Activated CD4-positive, alpha-beta T cell treated with anti-CD3 and anti-CD28 coated beads, Interleukin-2, amount 10 ng/mL, durations not matched to agents 24 days and 14 days (primary cell): ENCODE results near the gene CTDP1. TPM values are rescaled to one million over a fixed set of nuclear protein-coding genes. Genes with fewer than 3 reads are reported as not detected.
A peak's percentile ranks its signal among the peaks of the same experiment; 100 is the strongest.

Experiments used
- DNase-seq: peaks from one replicate; pipeline ENCODE4 v3.0.0; 2022
- H3K27ac Mint-ChIP-seq: one replicate; pipeline ENCODE4 v1.8.0; 2022; ENCODE audit warnings: mild to moderate bottlenecking, mixed read lengths
- H3K27me3 Mint-ChIP-seq: one replicate; pipeline ENCODE4 v1.8.0; 2022; ENCODE audit warnings: mixed read lengths
- H3K36me3 Mint-ChIP-seq: one replicate; pipeline ENCODE4 v1.8.0; 2022; ENCODE audit warnings: low read depth, mild to moderate bottlenecking, mixed read lengths
- H3K4me1 Mint-ChIP-seq: one replicate; pipeline ENCODE4 v1.8.0; 2021; ENCODE audit warnings: mixed read lengths
- H3K4me3 Mint-ChIP-seq: one replicate; pipeline ENCODE4 v1.8.0; 2022; ENCODE audit warnings: mild to moderate bottlenecking, moderate library complexity, mixed read lengths
- H3K9me3 Mint-ChIP-seq: one replicate; pipeline ENCODE4 v1.8.0; 2021; ENCODE audit warnings: mixed read lengths
- intact Hi-C: fragments of 100-400 bp; cut with micrococcal nuclease; formaldehyde crosslinking; loops from one replicate; pipeline ENCODE4 v1.15.1; 2023
- total RNA-seq: library from RNA; stranded (reverse); gene quantifications from 2 replicates; pipeline ENCODE4 v1.2.3, GENCODE V29; 2022

Gene CTDP1, protein sequence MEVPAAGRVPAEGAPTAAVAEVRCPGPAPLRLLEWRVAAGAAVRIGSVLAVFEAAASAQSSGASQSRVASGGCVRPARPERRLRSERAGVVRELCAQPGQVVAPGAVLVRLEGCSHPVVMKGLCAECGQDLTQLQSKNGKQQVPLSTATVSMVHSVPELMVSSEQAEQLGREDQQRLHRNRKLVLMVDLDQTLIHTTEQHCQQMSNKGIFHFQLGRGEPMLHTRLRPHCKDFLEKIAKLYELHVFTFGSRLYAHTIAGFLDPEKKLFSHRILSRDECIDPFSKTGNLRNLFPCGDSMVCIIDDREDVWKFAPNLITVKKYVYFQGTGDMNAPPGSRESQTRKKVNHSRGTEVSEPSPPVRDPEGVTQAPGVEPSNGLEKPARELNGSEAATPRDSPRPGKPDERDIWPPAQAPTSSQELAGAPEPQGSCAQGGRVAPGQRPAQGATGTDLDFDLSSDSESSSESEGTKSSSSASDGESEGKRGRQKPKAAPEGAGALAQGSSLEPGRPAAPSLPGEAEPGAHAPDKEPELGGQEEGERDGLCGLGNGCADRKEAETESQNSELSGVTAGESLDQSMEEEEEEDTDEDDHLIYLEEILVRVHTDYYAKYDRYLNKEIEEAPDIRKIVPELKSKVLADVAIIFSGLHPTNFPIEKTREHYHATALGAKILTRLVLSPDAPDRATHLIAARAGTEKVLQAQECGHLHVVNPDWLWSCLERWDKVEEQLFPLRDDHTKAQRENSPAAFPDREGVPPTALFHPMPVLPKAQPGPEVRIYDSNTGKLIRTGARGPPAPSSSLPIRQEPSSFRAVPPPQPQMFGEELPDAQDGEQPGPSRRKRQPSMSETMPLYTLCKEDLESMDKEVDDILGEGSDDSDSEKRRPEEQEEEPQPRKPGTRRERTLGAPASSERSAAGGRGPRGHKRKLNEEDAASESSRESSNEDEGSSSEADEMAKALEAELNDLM
- 41.2 and 45.5 TPM in 2 replicates for total RNA-seq

DNA sequence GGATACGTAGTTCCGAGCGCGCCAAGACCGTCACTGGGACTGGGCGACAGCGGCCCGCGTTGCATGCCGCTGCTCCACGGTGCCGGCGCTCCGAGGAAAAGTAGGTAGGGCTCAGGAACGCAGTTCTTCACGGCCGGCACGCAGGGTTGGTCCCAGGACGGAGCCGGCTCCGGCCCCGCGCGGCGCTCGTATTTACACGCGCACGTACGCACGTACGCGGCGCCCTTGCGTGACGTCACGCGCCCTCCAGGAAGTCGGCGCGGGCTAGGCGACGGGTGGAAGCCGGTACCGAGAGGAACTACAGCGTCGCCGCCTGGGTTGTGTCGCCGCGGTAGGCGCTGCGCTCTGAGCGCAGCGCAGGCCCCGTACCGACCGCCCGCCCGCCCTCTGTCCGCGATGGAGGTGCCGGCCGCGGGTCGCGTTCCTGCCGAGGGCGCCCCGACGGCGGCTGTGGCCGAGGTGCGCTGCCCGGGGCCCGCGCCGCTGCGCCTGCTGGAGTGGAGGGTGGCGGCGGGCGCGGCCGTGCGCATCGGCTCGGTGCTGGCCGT, at the start of gene CTDP1:
Gene CTDP1, plus strand, starts transcription at position 252 of the 548 bp plus-strand sequence. Its CDS starts 145 bp downstream, at position 397.
- intact Hi-C loops = loop anchor here (1.0 to 5.0 kb wide), 6 partner anchors 156 to 430 kb away; partner anchors contain the start of genes ADNP2, NFATC1, RBFA and SLC66A2
- no peaks in the 10 kb centered on the region for H3K9me3 Mint-ChIP-seq
- H3K36me3 Mint-ChIP-seq = peaks cover 35% of the 10 kb centered on the region
- DNase-seq = peak; percentile 96
- H3K27me3 Mint-ChIP-seq = peaks cover 4% of the 10 kb centered on the region
- peaks cover 58% of the 10 kb centered on the region for H3K4me1 Mint-ChIP-seq
- H3K4me3 Mint-ChIP-seq = peak within 1 kb of the TSS; percentile 93
- H3K27ac Mint-ChIP-seq = peak within 1 kb of the TSS; percentile 99

GRCh38 chr18:79630281-79631095, 49.1 kb upstream of the CTDP1 start:
- intact Hi-C loops = no loop called here
- H3K9me3 Mint-ChIP-seq = peaks cover 9% of the 10 kb centered on the region
- DNase-seq = no peak
- H3K27ac Mint-ChIP-seq = no peak overlapping the region
- no peak overlapping the region for H3K4me3 Mint-ChIP-seq
- H3K36me3 Mint-ChIP-seq = no peaks in the 10 kb centered on the region
- peaks cover 2% of the 10 kb centered on the region for H3K27me3 Mint-ChIP-seq
- H3K4me1 Mint-ChIP-seq = peaks cover 7% of the 10 kb centered on the region

- peaks cover 7% of the 10 kb centered on the region for H3K4me1 Mint-ChIP-seq
- DNase-seq = no peak
- H3K36me3 Mint-ChIP-seq = no peaks in the 10 kb centered on the region
- H3K27ac Mint-ChIP-seq = no peak overlapping the region
- intact Hi-C loops = no loop called here
- H3K27me3 Mint-ChIP-seq = peaks cover under 1% of the 10 kb centered on the region
- H3K4me3 Mint-ChIP-seq = no peak overlapping the region
- peaks cover 9% of the 10 kb centered on the region for H3K9me3 Mint-ChIP-seq
Observed at GRCh38 chr18:79631096-79631507, 48.5 kb upstream of the CTDP1 start.

GRCh38 chr18:79631761-79632446, 47.7 kb upstream of the CTDP1 start:
- Mint-ChIP-seq H3K27me3 (peaks cover 5% of the 10 kb centered on the region), H3K27ac (peak overlapping the region; percentile 19), H3K36me3 (no peaks in the 10 kb centered on the region), H3K4me3 (no peak overlapping the region), H3K9me3 (peaks cover 9% of the 10 kb centered on the region), H3K4me1 (peaks cover 7% of the 10 kb centered on the region)
- DNase-seq = no peak
- intact Hi-C loops = no loop called here

- Mint-ChIP-seq H3K9me3 (peaks cover 9% of the 10 kb centered on the region), H3K36me3 (no peaks in the 10 kb centered on the region), H3K4me1 (peaks cover 7% of the 10 kb centered on the region), H3K4me3 (no peak overlapping the region), H3K27ac (no peak overlapping the region), H3K27me3 (peaks cover 9% of the 10 kb centered on the region)
- no peak for DNase-seq
- intact Hi-C loops = no loop called here
Observed at GRCh38 chr18:79632765-79633164, 46.8 kb upstream of the CTDP1 start.

DNA sequence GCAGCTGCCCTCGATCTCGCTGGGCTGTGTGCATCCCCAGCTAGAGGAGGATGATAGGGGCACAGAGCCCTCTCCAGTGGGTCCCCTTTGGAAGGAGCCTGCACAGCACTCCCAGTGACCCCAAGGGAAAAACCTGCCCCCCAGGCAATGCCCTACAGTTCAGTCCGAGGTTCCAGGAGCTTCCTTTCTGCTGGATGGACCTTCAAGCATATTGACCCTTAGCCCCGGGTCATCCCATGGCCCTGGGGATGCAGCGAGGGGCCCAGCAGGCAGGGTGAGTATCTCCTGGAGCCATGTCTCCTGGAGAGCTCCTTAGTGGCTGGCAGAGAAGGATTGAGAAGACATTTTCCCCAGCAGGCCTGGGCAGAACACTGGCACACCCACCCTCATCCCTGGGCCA, 45.4 kb upstream of the CTDP1 start:
- Mint-ChIP-seq H3K4me1 (peaks cover 7% of the 10 kb centered on the region), H3K27me3 (peaks cover 13% of the 10 kb centered on the region), H3K9me3 (peaks cover 9% of the 10 kb centered on the region), H3K27ac (peak overlapping the region; percentile 58), H3K4me3 (no peak overlapping the region), H3K36me3 (no peaks in the 10 kb centered on the region)
- DNase-seq = no peak
- intact Hi-C loops = no loop called here

GRCh38 chr18:79634593-79635426, 44.8 kb upstream of the CTDP1 start:
- peaks cover 7% of the 10 kb centered on the region for H3K4me1 Mint-ChIP-seq
- no peak overlapping the region for H3K27ac Mint-ChIP-seq
- no peak for DNase-seq
- no peaks in the 10 kb centered on the region for H3K36me3 Mint-ChIP-seq
- H3K27me3 Mint-ChIP-seq = peaks cover 13% of the 10 kb centered on the region
- intact Hi-C loops = no loop called here
- H3K9me3 Mint-ChIP-seq = peaks cover 9% of the 10 kb centered on the region
- no peak overlapping the region for H3K4me3 Mint-ChIP-seq

DNA sequence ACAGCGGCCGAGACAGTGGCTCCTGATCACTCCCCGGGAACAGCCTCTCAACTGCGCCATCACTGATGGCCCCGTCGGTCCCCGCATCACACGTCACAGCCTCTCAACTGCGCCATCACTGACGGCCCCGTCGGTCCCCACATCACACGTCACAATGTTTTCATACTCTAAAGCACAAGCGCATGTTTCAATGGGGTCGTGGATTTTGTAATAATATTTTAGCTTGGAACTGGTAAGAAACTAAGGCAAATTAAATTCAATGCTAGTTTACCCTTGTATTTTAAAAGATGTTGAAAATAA, 44.2 kb upstream of the CTDP1 start:
- Mint-ChIP-seq H3K36me3 (no peaks in the 10 kb centered on the region), H3K4me1 (peaks cover 7% of the 10 kb centered on the region), H3K4me3 (no peak overlapping the region), H3K27me3 (peaks cover 13% of the 10 kb centered on the region), H3K27ac (no peak overlapping the region), H3K9me3 (peaks cover 9% of the 10 kb centered on the region)
- intact Hi-C loops = no loop called here
- no peak for DNase-seq

DNA sequence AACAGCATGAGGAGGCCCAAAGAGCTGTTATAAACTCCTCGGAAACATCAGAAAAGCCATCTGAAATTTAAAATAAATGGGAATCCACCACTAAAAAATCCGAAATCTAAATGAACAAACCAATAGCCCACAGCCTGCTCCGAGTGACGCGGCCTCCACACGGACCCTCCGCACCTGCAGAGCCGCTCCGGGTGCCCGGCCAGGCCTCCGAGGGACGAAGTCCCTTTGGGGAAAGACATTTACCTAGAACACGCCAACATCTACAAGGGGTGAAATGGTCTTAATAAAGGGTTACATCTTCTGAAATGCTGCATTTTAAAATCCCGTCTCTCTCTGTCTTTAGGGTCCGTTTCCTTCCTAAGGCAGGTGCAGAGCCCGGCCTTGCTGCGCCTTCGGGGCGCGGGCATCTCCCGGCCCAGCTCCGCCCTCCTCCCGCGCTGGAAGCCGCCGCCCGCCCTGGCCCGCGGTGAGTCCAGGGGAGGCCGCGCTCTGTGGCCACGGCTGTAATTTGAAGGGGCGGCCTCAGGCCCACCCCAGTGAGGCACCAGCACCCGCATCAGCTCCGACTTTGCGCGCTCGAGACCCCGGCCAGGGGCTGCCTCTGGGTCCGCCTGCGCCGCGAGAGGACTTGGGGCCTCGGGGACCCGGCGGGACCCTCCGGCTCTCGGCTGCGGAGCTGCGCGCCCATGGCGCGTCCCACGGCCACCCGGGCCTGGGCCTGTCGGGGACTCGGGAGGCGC, 42.3 kb upstream of the CTDP1 start:
- H3K4me1 Mint-ChIP-seq = no peaks in the 10 kb centered on the region
- H3K36me3 Mint-ChIP-seq = no peaks in the 10 kb centered on the region
- H3K27me3 Mint-ChIP-seq = peaks cover 13% of the 10 kb centered on the region
- H3K27ac Mint-ChIP-seq = no peak overlapping the region
- peaks cover 9% of the 10 kb centered on the region for H3K9me3 Mint-ChIP-seq
- no peak overlapping the region for H3K4me3 Mint-ChIP-seq
- intact Hi-C loops = no loop called here
- no peak for DNase-seq

DNA sequence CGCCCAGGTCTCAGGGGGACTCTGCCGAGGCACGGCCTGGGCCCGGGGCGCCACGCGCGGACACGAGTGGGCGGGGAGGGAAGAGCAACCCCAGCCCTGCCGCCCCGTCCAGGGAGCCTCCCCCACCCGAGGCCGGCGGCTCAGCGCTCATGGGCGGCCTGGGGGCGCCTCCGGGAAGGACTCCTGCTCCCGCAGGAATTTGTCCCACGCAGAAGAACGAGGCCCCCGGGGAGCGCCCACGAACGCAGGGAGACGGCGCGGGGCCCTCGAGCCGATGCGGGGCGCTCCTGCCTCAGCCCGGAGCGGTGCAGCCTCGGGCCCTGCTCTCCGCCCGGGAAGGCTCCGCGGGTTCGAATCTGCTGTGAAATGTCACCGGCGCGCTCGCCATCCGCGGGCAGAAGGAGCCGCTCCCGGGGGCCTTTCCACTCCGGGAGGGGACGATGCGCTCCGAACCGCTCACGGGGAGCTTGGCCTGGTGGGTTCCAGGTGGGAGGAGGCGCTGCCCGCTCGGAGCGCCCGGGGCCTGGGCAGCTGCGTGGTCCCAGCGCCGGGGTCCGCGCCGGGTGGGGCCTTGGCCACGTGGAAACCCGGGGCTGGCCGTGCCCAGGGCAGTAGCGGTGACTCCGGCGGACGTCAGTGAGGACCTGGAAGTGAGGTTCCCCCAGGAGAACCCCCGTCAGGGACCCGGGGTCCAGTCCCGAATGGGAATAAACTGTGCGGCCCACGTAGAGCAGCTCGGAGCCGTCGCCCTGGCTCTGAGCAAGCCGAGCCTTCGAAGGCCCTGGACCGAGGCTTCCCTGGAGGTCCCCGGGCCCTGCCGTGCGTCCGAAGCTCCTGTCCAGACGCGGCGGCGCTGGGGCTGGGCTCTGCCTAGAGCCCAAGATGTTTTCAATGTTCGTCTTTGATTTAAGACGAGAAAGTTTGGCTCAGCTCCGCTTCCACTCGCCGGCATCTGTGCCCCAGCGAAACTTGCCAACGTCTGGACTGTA, 41.4 kb upstream of the CTDP1 start:
- H3K27me3 Mint-ChIP-seq = peaks cover 13% of the 10 kb centered on the region
- peaks cover 9% of the 10 kb centered on the region for H3K9me3 Mint-ChIP-seq
- no peak overlapping the region for H3K27ac Mint-ChIP-seq
- intact Hi-C loops = no loop called here
- H3K4me3 Mint-ChIP-seq = no peak overlapping the region
- no peaks in the 10 kb centered on the region for H3K36me3 Mint-ChIP-seq
- DNase-seq = no peak
- no peaks in the 10 kb centered on the region for H3K4me1 Mint-ChIP-seq
